ENCODE measurements around the gene FOXA2. TPM values are rescaled to one million over a fixed set of nuclear protein-coding genes. Genes with fewer than 3 reads are reported as not detected.
A peak's percentile ranks its signal among the peaks of the same experiment; 100 is the strongest.

Gene FOXA2
- total and polyA plus RNA-seq, 2 of the 13 experiments (the other 11 are each of a cell fraction or from before 2014, with no cell fraction given) = 8.8 to 12.2 TPM

DNA sequence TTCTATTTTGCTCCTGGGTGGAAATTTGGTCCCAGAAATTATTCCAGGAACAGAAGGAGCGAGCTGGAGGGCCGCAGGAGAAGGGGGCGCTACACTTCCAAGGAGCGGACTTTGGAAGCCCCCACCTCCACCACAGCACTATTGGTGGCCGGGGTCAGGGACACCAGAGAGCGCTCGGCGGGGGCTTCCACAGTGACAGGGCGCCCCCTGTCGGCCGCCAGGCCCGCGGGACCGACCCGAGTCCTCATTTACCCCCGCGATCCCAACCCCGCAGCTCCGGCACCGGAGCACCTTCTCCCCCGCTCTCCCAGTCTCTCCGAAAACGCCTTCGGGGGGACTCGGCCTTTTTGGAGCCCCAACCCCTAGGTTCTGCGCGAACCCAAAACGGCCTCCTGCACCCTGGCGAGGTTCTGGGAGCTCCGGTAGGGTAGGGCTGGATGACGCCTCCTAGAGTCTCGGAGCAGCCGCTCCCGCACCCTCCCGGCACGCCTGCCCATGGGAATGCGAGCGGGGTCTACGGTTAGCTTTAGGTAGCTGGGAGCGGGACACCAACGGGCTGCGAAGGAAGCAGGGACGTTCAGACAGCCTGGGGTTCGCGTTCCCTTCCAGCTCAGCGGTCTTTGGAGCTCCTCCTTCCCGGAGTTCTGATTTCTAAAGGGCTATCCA, 2.4 kb upstream of the FOXA2 start (continued):
- TF ChIP-seq, protein P1, sequence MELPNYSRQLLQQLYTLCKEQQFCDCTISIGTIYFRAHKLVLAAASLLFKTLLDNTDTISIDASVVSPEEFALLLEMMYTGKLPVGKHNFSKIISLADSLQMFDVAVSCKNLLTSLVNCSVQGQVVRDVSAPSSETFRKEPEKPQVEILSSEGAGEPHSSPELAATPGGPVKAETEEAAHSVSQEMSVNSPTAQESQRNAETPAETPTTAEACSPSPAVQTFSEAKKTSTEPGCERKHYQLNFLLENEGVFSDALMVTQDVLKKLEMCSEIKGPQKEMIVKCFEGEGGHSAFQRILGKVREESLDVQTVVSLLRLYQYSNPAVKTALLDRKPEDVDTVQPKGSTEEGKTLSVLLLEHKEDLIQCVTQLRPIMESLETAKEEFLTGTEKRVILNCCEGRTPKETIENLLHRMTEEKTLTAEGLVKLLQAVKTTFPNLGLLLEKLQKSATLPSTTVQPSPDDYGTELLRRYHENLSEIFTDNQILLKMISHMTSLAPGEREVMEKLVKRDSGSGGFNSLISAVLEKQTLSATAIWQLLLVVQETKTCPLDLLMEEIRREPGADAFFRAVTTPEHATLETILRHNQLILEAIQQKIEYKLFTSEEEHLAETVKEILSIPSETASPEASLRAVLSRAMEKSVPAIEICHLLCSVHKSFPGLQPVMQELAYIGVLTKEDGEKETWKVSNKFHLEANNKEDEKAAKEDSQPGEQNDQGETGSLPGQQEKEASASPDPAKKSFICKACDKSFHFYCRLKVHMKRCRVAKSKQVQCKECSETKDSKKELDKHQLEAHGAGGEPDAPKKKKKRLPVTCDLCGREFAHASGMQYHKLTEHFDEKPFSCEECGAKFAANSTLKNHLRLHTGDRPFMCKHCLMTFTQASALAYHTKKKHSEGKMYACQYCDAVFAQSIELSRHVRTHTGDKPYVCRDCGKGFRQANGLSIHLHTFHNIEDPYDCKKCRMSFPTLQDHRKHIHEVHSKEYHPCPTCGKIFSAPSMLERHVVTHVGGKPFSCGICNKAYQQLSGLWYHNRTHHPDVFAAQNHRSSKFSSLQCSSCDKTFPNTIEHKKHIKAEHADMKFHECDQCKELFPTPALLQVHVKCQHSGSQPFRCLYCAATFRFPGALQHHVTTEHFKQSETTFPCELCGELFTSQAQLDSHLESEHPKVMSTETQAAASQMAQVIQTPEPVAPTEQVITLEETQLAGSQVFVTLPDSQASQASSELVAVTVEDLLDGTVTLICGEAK (IDR thresholded peaks at IDR 0.05) = no peak
- TF ChIP-seq, protein P1 (CRISPR knock-in tag; IDR thresholded peaks at IDR 0.05) = no peak
- TF ChIP-seq, protein P2, sequence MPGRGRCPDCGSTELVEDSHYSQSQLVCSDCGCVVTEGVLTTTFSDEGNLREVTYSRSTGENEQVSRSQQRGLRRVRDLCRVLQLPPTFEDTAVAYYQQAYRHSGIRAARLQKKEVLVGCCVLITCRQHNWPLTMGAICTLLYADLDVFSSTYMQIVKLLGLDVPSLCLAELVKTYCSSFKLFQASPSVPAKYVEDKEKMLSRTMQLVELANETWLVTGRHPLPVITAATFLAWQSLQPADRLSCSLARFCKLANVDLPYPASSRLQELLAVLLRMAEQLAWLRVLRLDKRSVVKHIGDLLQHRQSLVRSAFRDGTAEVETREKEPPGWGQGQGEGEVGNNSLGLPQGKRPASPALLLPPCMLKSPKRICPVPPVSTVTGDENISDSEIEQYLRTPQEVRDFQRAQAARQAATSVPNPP (CRISPR knock-in tag; IDR thresholded peaks at IDR 0.05) = no peak
- TF ChIP-seq POLR2AphosphoS5 (IDR thresholded peaks at IDR 0.05; ENCODE audit: low read depth, low read length) (no peak), NCOR1 (IDR thresholded peaks at IDR 0.05; ENCODE audit: borderline replicate concordance, low read length) (peak; percentile 47), HNRNPUL1 (IDR thresholded peaks at IDR 0.05; ENCODE audit: low read depth, low read length) (no peak), GPN1 (CRISPR knock-in tag; IDR thresholded peaks at IDR 0.05; ENCODE audit: borderline replicate concordance) (no peak), ATF7-NPFF (CRISPR knock-in tag; IDR thresholded peaks at IDR 0.05; ENCODE audit: low read depth) (no peak), RCOR2 (CRISPR knock-in tag; IDR thresholded peaks at IDR 0.05) (no peak), CHD4 (IDR thresholded peaks at IDR 0.05; ENCODE audit: borderline replicate concordance, low read length) (no peak), ZNF17 (CRISPR knock-in tag; IDR thresholded peaks at IDR 0.05) (no peak), ZNF10 (CRISPR knock-in tag; IDR thresholded peaks at IDR 0.05; ENCODE audit: borderline replicate concordance, low read depth) (no peak), ESRRA (CRISPR knock-in tag; IDR thresholded peaks at IDR 0.05; ENCODE audit: low read depth) (no peak)
- TF ChIP-seq, protein P3, sequence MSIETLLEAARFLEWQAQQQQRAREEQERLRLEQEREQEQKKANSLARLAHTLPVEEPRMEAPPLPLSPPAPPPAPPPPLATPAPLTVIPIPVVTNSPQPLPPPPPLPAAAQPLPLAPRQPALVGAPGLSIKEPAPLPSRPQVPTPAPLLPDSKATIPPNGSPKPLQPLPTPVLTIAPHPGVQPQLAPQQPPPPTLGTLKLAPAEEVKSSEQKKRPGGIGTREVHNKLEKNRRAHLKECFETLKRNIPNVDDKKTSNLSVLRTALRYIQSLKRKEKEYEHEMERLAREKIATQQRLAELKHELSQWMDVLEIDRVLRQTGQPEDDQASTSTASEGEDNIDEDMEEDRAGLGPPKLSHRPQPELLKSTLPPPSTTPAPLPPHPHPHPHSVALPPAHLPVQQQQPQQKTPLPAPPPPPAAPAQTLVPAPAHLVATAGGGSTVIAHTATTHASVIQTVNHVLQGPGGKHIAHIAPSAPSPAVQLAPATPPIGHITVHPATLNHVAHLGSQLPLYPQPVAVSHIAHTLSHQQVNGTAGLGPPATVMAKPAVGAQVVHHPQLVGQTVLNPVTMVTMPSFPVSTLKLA (IDR thresholded peaks at IDR 0.05) = no peak
- TF ChIP-seq, protein P4, sequence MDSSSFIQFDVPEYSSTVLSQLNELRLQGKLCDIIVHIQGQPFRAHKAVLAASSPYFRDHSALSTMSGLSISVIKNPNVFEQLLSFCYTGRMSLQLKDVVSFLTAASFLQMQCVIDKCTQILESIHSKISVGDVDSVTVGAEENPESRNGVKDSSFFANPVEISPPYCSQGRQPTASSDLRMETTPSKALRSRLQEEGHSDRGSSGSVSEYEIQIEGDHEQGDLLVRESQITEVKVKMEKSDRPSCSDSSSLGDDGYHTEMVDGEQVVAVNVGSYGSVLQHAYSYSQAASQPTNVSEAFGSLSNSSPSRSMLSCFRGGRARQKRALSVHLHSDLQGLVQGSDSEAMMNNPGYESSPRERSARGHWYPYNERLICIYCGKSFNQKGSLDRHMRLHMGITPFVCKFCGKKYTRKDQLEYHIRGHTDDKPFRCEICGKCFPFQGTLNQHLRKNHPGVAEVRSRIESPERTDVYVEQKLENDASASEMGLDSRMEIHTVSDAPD (CRISPR knock-in tag; IDR thresholded peaks at IDR 0.05) = 0 out of 2 replicates have a peak, but pooled peaks have one; percentile 12
- TF ChIP-seq, protein P5, sequence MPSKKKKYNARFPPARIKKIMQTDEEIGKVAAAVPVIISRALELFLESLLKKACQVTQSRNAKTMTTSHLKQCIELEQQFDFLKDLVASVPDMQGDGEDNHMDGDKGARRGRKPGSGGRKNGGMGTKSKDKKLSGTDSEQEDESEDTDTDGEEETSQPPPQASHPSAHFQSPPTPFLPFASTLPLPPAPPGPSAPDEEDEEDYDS (CRISPR knock-in tag; IDR thresholded peaks at IDR 0.05) = peak; percentile 10; the same call in 1 of the 2 replicates
